HepG2 (cell line): Measurements from ENCODE around the gene ALG1L2. TPM values are rescaled to one million over a fixed set of nuclear protein-coding genes. Genes with fewer than 3 reads are reported as not detected.

Source experiments
- ATAC-seq: fragments of 200-7000 bp; cut with Tn5 transposase; 3 replicates; pipeline ENCODE4 v1.9.1; 2020; ENCODE audit warnings: mild to moderate bottlenecking, moderate library complexity
- BruUV-seq: library from RNA; stranded (reverse); fragments of 400-500 nt; replicated peaks from 2 replicates; lab custom pipeline; 2021; lab: Mats Ljungman, UMichigan
- CTCF ChIA-PET: fragments of 300-600 bp; formaldehyde crosslinking; extraction: SDS; loops from one replicate; lab custom pipeline; 2021; ENCODE audit warnings: low total read pairs, inconsistent platforms, low intra/inter-chr PET ratio; lab: Yijun Ruan, JAX
- POLR2A ChIA-PET: fragments of 350-600 bp; sonication (Branson Sonifier 250); formaldehyde crosslinking; loops from one replicate; lab custom pipeline; 2020; ENCODE audit warnings: antibody characterized with exemption, inconsistent platforms; lab: Yijun Ruan, JAX
- DNase-seq: peaks from one replicate; pipeline ENCODE4 v3.0.0-alpha.2; 2015; ENCODE audit warnings: low spot score
- FAIRE-seq: peaks from 3 replicates; lab custom pipeline; 2011; peaks lifted over from hg19 to GRCh38; lab: Jason Lieb, UNC
- H2AFZ ChIP-seq: one replicate; pipeline ENCODE4 v1.6.1; 2011; ENCODE audit warnings: low read length, inconsistent platforms
- H3K27ac ChIP-seq: fragments of 300-600 bp; 3 replicates; pipeline ENCODE4 v1.8.0; 2011; ENCODE audit warnings: mixed run types, mild to moderate bottlenecking, mixed read lengths, low read length, inconsistent platforms; ENCODE audit not compliant: insufficient read depth; ENCODE audit errors: extremely low read length
- H3K27me3 ChIP-seq, 2 experiments: fragments of 200-600 bp in 1 of 2; 2 replicates in 1 of 2; 3 replicates in 1 of 2; pipeline versions ENCODE4 v1.6.0 to v1.8.0; 2011; ENCODE audit warnings: low read length in 2 of 2, mild to moderate bottlenecking in 2 of 2, moderate library complexity in 2 of 2, inconsistent platforms in 1 of 2; ENCODE audit not compliant: insufficient read depth in 2 of 2, control insufficient read depth in 1 of 2
- H3K36me3 ChIP-seq, 2 experiments: fragments of 200-600 bp in 1 of 2; replicated peaks in 1 of 2; 2 replicates in 1 of 2; 3 replicates in 1 of 2; pipeline versions ENCODE4 v1.5.1 to v1.8.0; 2011; ENCODE audit warnings: low read length in 2 of 2, inconsistent platforms in 1 of 2; ENCODE audit not compliant: insufficient read depth in 2 of 2, control insufficient read depth in 1 of 2
- H3K4me1 ChIP-seq: 2 replicates; pipeline ENCODE4 v1.5.1; 2012; ENCODE audit warnings: low read length, inconsistent platforms; ENCODE audit not compliant: insufficient read depth
- H3K4me2 ChIP-seq: 2 replicates; pipeline ENCODE4 v1.6.0; 2011; ENCODE audit warnings: low read depth, low read length, inconsistent platforms
- H3K4me3 ChIP-seq, 3 experiments: fragments of 200-600 bp in 1 of 3; sonication (generic), shearing (Covaris generic) in 1 of 3; replicated peaks in 1 of 3; 2 replicates each; pipeline ENCODE4 v1.5.1; 2011 to 2016; ENCODE audit warnings: low read length in 3 of 3, inconsistent platforms in 2 of 3, low read depth in 2 of 3, mild to moderate bottlenecking in 2 of 3, control low read depth in 1 of 3, mixed read lengths in 1 of 3; ENCODE audit not compliant: insufficient read depth in 1 of 3
- H3K79me2 ChIP-seq: one replicate; pipeline ENCODE4 v1.6.1; 2011; ENCODE audit warnings: low read length, inconsistent platforms; ENCODE audit not compliant: insufficient read depth
- H3K9ac ChIP-seq: 2 replicates; pipeline ENCODE4 v1.6.0; 2011; ENCODE audit warnings: mild to moderate bottlenecking, low read depth, low read length, inconsistent platforms; ENCODE audit not compliant: insufficient read depth
- H3K9me3 ChIP-seq: 2 replicates; pipeline ENCODE4 v1.5.1; 2012; ENCODE audit warnings: mild to moderate bottlenecking, low read length
- H4K20me1 ChIP-seq: 2 replicates; pipeline ENCODE4 v1.6.0; 2011; ENCODE audit warnings: inconsistent platforms, mild to moderate bottlenecking, low read length, moderate library complexity; ENCODE audit not compliant: insufficient read depth
- ARNT2 ChIP-seq: sonication (generic); formaldehyde crosslinking; IDR thresholded peaks from 2 replicates; pipeline ENCODE4 v1.8.0; 2022; ENCODE audit warnings: mild to moderate bottlenecking, low read depth, missing genetic modification reagents, moderate library complexity
- ATF7 ChIP-seq, 2 experiments: fragments of 450-650 bp in 1 of 2; sonication (generic) in 1 of 2; formaldehyde crosslinking in 1 of 2; IDR thresholded peaks; 2 replicates each; pipeline versions ENCODE4 v1.4.0 to v1.6.1; 2016 to 2020; ENCODE audit warnings: antibody characterized with exemption in 1 of 2, mild to moderate bottlenecking in 1 of 2, missing genetic modification reagents in 1 of 2
- CHCHD3 ChIP-seq: sonication (generic); formaldehyde crosslinking; IDR thresholded peaks from 2 replicates; pipeline ENCODE4 v1.8.0; 2022; ENCODE audit warnings: mild to moderate bottlenecking, missing genetic modification reagents, moderate library complexity
- LCORL ChIP-seq, 2 experiments: fragments of 450-650 bp in 1 of 2; sonication (generic) in 1 of 2; formaldehyde crosslinking in 1 of 2; IDR thresholded peaks; 2 replicates each; pipeline versions ENCODE4 v1.5.0 to v1.6.1; 2017 to 2020; ENCODE audit warnings: antibody characterized with exemption in 1 of 2, missing genetic modification reagents in 1 of 2
- ONECUT2 ChIP-seq: sonication (generic); formaldehyde crosslinking; IDR thresholded peaks from 2 replicates; pipeline ENCODE4 v1.4.0; 2020; ENCODE audit warnings: missing genetic modification reagents
- SP1 ChIP-seq, 2 experiments: fragments of 450-650 bp in 1 of 2; sonication (generic) in 1 of 2; formaldehyde crosslinking in 1 of 2; IDR thresholded peaks; 2 replicates each; pipeline versions ENCODE4 v1.4.0 to v1.6.1; 2016 to 2020; ENCODE audit warnings: missing genetic modification reagents in 1 of 2
- ZNF331 ChIP-seq: sonication (generic); formaldehyde crosslinking; IDR thresholded peaks from 2 replicates; pipeline ENCODE4 v1.4.0; 2020; ENCODE audit warnings: missing genetic modification reagents
- ZNF562 ChIP-seq: sonication (generic); formaldehyde crosslinking; IDR thresholded peaks from 2 replicates; pipeline ENCODE4 v1.8.0; 2022; ENCODE audit warnings: missing genetic modification reagents, borderline replicate concordance
- ZNF7 ChIP-seq: IDR thresholded peaks from 2 replicates; pipeline ENCODE4 v1.6.1; 2016; ENCODE audit warnings: missing biosample characterization, missing genetic modification reagents
- WGBS: methylation state at CpG from one replicate; pipeline ENCODE4 v1.1.6; 2017; ENCODE audit warnings: low lambda C conversion rate; 5-methylcytosine and 5-hydroxymethylcytosine counted together
- in situ Hi-C: cut with HindIII; loops from 2 replicates; pipeline ENCODE4 v1.10.0; 2017; ENCODE audit warnings: low pct_unique_long_range_greater_than_20kb; ENCODE audit not compliant: extremely low pct_ligation_motif_present
- intact Hi-C: fragments of 100-400 bp; cut with micrococcal nuclease; formaldehyde crosslinking; loops from one replicate; pipeline ENCODE4 v1.10.0; 2022; ENCODE audit not compliant: unreplicated experiment
- polyA plus RNA-seq, 8 experiments: library from polyadenylated mRNA; depleted of rRNA in 3 of 8; stranded (reverse) in 7 of 8; unstranded in 1 of 8; fragments of >200 nt; fragmentation: Illumina TruSeq in 4 of 8; extraction: Trizol in 4 of 8; gene quantifications; 2 replicates each; pipeline versions ENCODE4 v1.2.1 to v1.2.3, GENCODE V29; 2011 to 2016; ENCODE audit warnings: low read depth in 4 of 8, missing spikeins in 1 of 8, mixed read lengths in 1 of 8; ENCODE audit not compliant: insufficient read depth in 1 of 8
- total RNA-seq, 5 experiments: library from RNA; depleted of rRNA; stranded (reverse); fragments of >200 nt; fragmentation: Illumina TruSeq; extraction: Trizol; gene quantifications; 2 replicates each; pipeline ENCODE4 v1.2.3, GENCODE V29; 2016; ENCODE audit warnings: low read depth in 1 of 5

ALG1L2 gene
- total and polyA plus RNA-seq, 2 of the 13 experiments (the other 11 are each of a cell fraction or from before 2014, with no cell fraction given): 0.13 to 0.55 TPM

DNA sequence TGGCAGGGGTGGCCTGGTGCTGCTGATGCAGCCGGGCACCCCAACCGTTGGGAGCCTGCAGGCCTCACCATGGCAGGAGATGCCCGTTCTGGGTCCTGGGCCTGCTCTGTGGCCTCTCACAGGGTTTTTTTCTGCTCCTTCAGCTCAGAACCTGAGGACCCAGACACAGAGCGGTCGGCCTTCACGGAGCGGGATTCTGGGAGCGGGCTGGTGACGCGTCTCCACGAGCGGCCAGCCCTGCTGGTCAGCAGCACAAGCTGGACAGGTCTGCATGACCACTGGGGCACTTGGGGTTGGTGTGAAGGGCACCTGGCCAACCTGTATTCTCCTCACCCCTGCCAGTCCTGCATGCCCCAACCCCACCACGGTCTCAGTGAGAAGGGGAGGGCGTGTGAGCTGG is 10.3 kb downstream of the ALG1L2 start:
- Histone ChIP-seq H3K4me1 (peaks cover 6% of the 10 kb centered on the region; the same call in 1 of the 2 replicates), H3K9ac (no peak overlapping the region), H3K27ac (no peak overlapping the region), H3K9me3 (no peaks in the 10 kb centered on the region), H3K4me2 (no peak overlapping the region), H3K27me3 (no peaks in the 10 kb centered on the region), H4K20me1 (no peaks in the 10 kb centered on the region), H3K36me3 (no peaks in the 10 kb centered on the region), H3K79me2 (no peaks in the 10 kb centered on the region), H3K4me3 (no peak overlapping the region), H2AFZ (no peak overlapping the region)
- intact Hi-C loops (no loop called here), in situ Hi-C loops (loop anchor here (10.0 kb wide), 1 partner anchor 147 kb away; no protein-coding TSS in a partner anchor)
- TF ChIP-seq ZNF331 (CRISPR knock-in tag) (no peak), ARNT2 (no peak), ZNF562 (CRISPR knock-in tag) (no peak), LCORL (IDR thresholded peaks at IDR 0.05) (no peak), LCORL (CRISPR knock-in tag; IDR thresholded peaks at IDR 0.05) (no peak), ZNF7 (CRISPR knock-in tag) (no peak), SP1 (IDR thresholded peaks at IDR 0.05) (no peak), SP1 (CRISPR knock-in tag; IDR thresholded peaks at IDR 0.05) (no peak), ONECUT2 (CRISPR knock-in tag) (no peak), CHCHD3 (CRISPR knock-in tag) (no peak), ATF7 (IDR thresholded peaks at IDR 0.05) (no peak), ATF7 (CRISPR knock-in tag; IDR thresholded peaks at IDR 0.05) (no peak)
- DNase-seq (no peak), ATAC-seq (no peak), FAIRE-seq (no peak)
- BruUV-seq: no TSS peak
- WGBS: 57% methylated on average over 4 of the region's 14 CpGs
- POLR2A ChIA-PET: no interaction called here
- CTCF ChIA-PET: no interaction called here
